Measurements from ENCODE around the gene TMEM259. TPM values are rescaled to one million over a fixed set of nuclear protein-coding genes. Genes with fewer than 3 reads are reported as not detected.

TMEM259 gene
- total RNA-seq, 1 donor from 2014 or later = 182 TPM

DNA sequence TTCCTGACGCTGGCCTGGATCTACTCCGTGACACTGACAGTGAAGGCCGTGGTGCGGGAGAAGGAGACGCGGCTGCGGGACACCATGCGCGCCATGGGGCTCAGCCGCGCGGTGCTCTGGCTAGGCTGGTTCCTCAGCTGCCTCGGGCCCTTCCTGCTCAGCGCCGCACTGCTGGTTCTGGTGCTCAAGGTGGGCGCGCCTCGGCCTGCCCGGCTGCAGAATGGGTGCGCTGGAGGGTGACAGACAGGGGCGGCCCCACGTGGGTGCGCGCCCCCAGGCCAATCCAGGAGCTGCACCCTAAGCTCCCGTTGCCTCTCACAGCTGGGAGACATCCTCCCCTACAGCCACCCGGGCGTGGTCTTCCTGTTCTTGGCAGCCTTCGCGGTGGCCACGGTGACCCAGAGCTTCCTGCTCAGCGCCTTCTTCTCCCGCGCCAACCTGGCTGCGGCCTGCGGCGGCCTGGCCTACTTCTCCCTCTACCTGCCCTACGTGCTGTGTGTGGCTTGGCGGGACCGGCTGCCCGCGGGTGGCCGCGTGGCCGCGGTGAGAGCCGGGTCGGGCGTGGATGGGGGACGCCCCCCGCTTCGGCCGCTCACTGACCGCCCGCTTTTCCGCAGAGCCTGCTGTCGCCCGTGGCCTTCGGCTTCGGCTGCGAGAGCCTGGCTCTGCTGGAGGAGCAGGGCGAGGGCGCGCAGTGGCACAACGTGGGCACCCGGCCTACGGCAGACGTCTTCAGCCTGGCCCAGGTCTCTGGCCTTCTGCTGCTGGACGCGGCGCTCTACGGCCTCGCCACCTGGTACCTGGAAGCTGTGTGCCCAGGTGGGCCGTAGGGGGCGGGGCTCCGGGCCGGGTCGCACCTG is 26.1 kb upstream of the TMEM259 start:
- H3K27me3 Mint-ChIP-seq (ENCODE audit: unreplicated experiment) = peaks cover 15% of the 10 kb centered on the region
- no peaks in the 10 kb centered on the region for H3K9me3 Mint-ChIP-seq (ENCODE audit: unreplicated experiment)
- peaks cover 3% of the 10 kb centered on the region for H3K36me3 Mint-ChIP-seq (ENCODE audit: low read depth, unreplicated experiment)
- no peak overlapping the region for H3K27ac Mint-ChIP-seq (ENCODE audit: unreplicated experiment)
- DNase-seq (ENCODE audit: low spot score) = no peak
- TF ChIP-seq, protein P1, sequence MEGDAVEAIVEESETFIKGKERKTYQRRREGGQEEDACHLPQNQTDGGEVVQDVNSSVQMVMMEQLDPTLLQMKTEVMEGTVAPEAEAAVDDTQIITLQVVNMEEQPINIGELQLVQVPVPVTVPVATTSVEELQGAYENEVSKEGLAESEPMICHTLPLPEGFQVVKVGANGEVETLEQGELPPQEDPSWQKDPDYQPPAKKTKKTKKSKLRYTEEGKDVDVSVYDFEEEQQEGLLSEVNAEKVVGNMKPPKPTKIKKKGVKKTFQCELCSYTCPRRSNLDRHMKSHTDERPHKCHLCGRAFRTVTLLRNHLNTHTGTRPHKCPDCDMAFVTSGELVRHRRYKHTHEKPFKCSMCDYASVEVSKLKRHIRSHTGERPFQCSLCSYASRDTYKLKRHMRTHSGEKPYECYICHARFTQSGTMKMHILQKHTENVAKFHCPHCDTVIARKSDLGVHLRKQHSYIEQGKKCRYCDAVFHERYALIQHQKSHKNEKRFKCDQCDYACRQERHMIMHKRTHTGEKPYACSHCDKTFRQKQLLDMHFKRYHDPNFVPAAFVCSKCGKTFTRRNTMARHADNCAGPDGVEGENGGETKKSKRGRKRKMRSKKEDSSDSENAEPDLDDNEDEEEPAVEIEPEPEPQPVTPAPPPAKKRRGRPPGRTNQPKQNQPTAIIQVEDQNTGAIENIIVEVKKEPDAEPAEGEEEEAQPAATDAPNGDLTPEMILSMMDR (IDR thresholded peaks at IDR 0.05; ENCODE audit: unreplicated experiment) = no peak
- H3K4me3 Mint-ChIP-seq (ENCODE audit: unreplicated experiment) = no peak overlapping the region
- H3K4me1 Mint-ChIP-seq (ENCODE audit: unreplicated experiment) = no peaks in the 10 kb centered on the region

DNA sequence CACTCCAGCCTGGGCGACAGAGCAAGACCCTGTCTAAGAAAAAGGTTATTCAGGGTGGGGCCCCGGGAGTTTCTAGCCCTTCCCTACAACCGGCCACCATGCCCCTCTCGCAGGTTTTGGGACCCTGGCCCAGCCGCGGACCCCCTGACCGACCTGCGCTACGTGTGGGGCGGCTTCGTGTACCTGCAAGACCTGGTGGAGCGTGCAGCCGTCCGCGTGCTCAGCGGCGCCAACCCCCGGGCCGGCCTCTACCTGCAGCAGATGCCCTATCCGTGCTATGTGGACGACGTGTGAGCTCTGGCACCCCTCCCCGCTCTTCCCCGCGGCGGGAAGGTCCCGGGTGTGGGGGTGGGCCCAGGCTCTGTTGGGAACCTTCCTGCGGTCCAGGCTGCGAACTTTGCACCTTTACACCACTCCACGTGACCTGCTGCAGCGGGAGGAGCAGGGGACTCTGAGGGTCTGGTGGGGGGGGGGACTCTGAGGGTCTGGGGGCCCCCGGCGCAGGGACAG is 25.2 kb upstream of the TMEM259 start:
- no peaks in the 10 kb centered on the region for H3K9me3 Mint-ChIP-seq (ENCODE audit: unreplicated experiment)
- TF ChIP-seq, protein P1 (IDR thresholded peaks at IDR 0.05; ENCODE audit: unreplicated experiment) = no peak
- no peak for DNase-seq (ENCODE audit: low spot score)
- H3K36me3 Mint-ChIP-seq (ENCODE audit: low read depth, unreplicated experiment) = no peaks in the 10 kb centered on the region
- no peak overlapping the region for H3K4me3 Mint-ChIP-seq (ENCODE audit: unreplicated experiment)
- H3K27ac Mint-ChIP-seq (ENCODE audit: unreplicated experiment) = no peak overlapping the region
- H3K4me1 Mint-ChIP-seq (ENCODE audit: unreplicated experiment) = no peaks in the 10 kb centered on the region
- peaks cover 10% of the 10 kb centered on the region for H3K27me3 Mint-ChIP-seq (ENCODE audit: unreplicated experiment)

DNA sequence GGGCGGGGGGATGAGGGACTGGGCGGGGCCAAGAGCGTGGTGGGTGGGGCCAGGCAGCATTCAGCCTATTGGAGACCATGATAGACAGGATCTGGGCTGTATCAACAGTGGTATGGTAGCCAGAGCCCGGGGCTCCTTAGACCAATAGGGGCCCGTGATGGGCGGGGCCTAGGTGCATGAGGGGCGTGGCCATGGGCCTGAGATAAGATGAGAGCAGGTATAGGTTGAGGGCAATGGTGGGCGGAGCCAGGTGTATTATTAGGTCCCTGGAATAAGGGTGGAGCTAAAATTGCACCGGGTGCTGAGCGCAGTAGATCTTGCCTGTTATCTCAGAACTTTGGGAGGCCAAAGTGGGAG is 24.3 kb upstream of the TMEM259 start:
- H3K9me3 Mint-ChIP-seq (ENCODE audit: unreplicated experiment) = no peaks in the 10 kb centered on the region
- H3K4me1 Mint-ChIP-seq (ENCODE audit: unreplicated experiment) = peaks cover 2% of the 10 kb centered on the region
- TF ChIP-seq, protein P1 (IDR thresholded peaks at IDR 0.05; ENCODE audit: unreplicated experiment) = no peak
- no peak overlapping the region for H3K27ac Mint-ChIP-seq (ENCODE audit: unreplicated experiment)
- peaks cover 10% of the 10 kb centered on the region for H3K27me3 Mint-ChIP-seq (ENCODE audit: unreplicated experiment)
- no peak overlapping the region for H3K4me3 Mint-ChIP-seq (ENCODE audit: unreplicated experiment)
- no peaks in the 10 kb centered on the region for H3K36me3 Mint-ChIP-seq (ENCODE audit: low read depth, unreplicated experiment)
- DNase-seq (ENCODE audit: low spot score) = no peak

DNA sequence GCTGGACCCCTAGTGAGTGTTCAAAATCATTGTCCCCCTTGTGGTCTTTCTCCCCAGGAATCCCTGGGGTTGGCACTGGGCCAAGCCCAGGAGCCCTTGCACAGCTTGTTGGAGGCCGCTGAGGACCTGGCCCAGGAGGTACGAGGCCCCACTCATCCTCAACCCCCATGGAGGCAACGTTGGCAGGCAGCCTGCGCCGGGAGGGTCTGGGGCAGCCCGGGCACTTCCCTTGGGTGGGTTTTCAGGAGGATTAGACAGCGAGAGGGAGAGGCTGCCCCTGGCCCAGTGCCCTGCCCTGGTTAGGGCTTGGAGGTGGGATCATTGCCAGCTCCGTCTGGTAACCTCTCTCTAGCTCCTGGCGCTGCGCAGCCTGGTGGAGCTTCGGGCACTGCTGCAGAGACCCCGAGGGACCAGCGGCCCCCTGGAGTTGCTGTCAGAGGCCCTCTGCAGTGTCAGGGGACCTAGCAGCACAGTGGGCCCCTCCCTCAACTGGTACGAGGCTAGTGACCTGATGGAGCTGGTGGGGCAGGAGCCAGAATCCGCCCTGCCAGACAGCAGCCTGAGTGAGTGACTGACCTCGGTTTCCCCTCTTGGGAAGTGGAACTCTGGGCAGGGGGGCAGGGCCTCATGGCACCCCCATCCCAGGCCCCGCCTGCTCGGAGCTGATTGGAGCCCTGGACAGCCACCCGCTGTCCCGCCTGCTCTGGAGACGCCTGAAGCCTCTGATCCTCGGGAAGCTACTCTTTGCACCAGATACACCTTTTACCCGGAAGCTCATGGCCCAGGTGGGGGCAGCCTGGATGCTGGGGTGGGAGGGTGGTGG is 22.0 kb upstream of the TMEM259 start:
- DNase-seq (ENCODE audit: low spot score) = no peak
- TF ChIP-seq, protein P1 (IDR thresholded peaks at IDR 0.05; ENCODE audit: unreplicated experiment) = no peak
- Mint-ChIP-seq H3K4me1 (ENCODE audit: unreplicated experiment) (peaks cover 14% of the 10 kb centered on the region), H3K27ac (ENCODE audit: unreplicated experiment) (no peak overlapping the region), H3K27me3 (ENCODE audit: unreplicated experiment) (peaks cover 23% of the 10 kb centered on the region), H3K36me3 (ENCODE audit: low read depth, unreplicated experiment) (peaks cover 14% of the 10 kb centered on the region), H3K9me3 (ENCODE audit: unreplicated experiment) (no peaks in the 10 kb centered on the region), H3K4me3 (ENCODE audit: unreplicated experiment) (no peak overlapping the region)

All from endothelial cell (in vitro differentiated cells).